Nephron progenitor cell (in vitro differentiated cells): Measurements from ENCODE around the gene SFXN5.
A peak's percentile ranks its signal among the peaks of the same experiment; 100 is the strongest.
"Not testable (repeated sequence)": the region's sequence is repeated elsewhere in the genome, so short reads cannot be mapped to it uniquely, and the experiment has no call there.

Source experiments
- DNase-seq: peaks from one replicate; pipeline ENCODE4 v3.0.0; 2021
- H3K27ac Mint-ChIP-seq: 2 replicates; pipeline ENCODE4 v1.8.0; 2021; ENCODE audit warnings: mild to moderate bottlenecking, moderate library complexity, mixed read lengths
- H3K27me3 Mint-ChIP-seq: 2 replicates; pipeline ENCODE4 v1.8.0; 2021; ENCODE audit warnings: mild to moderate bottlenecking, low read depth, mixed read lengths; ENCODE audit not compliant: poor library complexity
- H3K36me3 Mint-ChIP-seq: 2 replicates; pipeline ENCODE4 v1.8.0; 2021; ENCODE audit warnings: low read depth, mixed read lengths
- H3K4me1 Mint-ChIP-seq: 2 replicates; pipeline ENCODE4 v1.8.0; 2021; ENCODE audit warnings: mixed read lengths
- H3K4me3 Mint-ChIP-seq: 2 replicates; pipeline ENCODE4 v1.8.0; 2021; ENCODE audit warnings: mild to moderate bottlenecking, moderate library complexity, mixed read lengths
- H3K9me3 Mint-ChIP-seq: 2 replicates; pipeline ENCODE4 v1.8.0; 2021; ENCODE audit warnings: mild to moderate bottlenecking, moderate library complexity, mixed read lengths
- CTCF ChIP-seq: fragments of 200-600 bp; sonication (generic); IDR thresholded peaks from 2 replicates; pipeline ENCODE4 v1.5.0; 2021; ENCODE audit warnings: antibody characterized with exemption

Gene SFXN5, protein sequence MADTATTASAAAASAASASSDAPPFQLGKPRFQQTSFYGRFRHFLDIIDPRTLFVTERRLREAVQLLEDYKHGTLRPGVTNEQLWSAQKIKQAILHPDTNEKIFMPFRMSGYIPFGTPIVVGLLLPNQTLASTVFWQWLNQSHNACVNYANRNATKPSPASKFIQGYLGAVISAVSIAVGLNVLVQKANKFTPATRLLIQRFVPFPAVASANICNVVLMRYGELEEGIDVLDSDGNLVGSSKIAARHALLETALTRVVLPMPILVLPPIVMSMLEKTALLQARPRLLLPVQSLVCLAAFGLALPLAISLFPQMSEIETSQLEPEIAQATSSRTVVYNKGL

DNA sequence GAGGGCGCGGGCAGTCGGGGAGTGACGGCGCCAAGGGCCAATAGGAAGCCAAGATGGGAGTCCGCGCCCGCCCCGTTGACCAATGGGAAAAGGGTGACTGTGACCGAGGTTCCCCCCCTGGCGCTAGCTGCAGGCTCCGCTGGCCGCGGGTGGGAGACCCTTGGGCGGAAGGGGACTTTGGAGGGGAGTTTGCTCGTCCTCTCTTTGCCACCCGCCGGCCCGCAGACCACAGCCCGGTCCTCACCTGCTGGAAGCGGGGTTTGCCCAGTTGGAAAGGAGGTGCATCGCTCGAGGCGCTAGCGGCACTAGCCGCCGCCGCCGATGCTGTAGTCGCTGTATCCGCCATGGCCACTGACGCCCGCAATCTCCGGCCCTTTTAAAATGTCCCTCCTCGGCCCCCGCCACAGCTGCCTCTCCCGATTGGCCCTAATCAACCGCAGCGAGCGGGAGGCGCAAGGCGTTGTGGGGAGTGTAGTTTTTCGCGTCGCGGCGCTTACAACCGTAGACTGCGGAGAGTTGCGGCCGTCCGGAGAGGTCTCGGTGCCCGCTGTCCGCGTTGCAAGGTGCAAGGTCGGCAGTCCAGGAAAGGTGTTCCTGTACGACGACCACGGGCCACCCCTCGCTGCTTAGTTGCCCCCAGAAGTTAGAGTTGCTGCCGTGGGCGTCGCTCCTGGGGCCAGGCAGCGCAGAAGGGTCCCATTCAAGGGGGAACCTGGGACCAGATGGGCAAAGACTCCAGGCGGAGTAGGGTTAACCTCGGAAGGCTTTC, at the start of gene SFXN5:
Gene SFXN5 (minus strand): TSS at position 353 of the 769 bp plus-strand sequence. CDS start 7 bp downstream, at position 346.
- H3K27ac Mint-ChIP-seq = peak within 1 kb of the TSS; percentile 93
- peaks cover 54% of the 10 kb centered on the region for H3K4me1 Mint-ChIP-seq
- DNase-seq = peak; percentile 100
- H3K9me3 Mint-ChIP-seq = no peaks in the 10 kb centered on the region
- no peaks in the 10 kb centered on the region for H3K36me3 Mint-ChIP-seq
- TF ChIP-seq CTCF = no peak
- H3K27me3 Mint-ChIP-seq = peaks cover 19% of the 10 kb centered on the region
- H3K4me3 Mint-ChIP-seq = peak within 1 kb of the TSS; percentile 88

- H3K27me3 Mint-ChIP-seq = peaks cover 34% of the 10 kb centered on the region
- not testable (repeated sequence) for H3K27ac Mint-ChIP-seq, H3K9me3 Mint-ChIP-seq, H3K36me3 Mint-ChIP-seq, DNase-seq, H3K4me3 Mint-ChIP-seq
- H3K4me1 Mint-ChIP-seq = peaks cover 10% of the 10 kb centered on the region
These were observed 48.2 kb upstream of the SFXN5 start for GRCh38 chr2:73119611-73120239.

- Mint-ChIP-seq H3K4me1 (peaks cover 10% of the 10 kb centered on the region), H3K27me3 (peaks cover 44% of the 10 kb centered on the region), H3K9me3 (peaks cover 11% of the 10 kb centered on the region), H3K36me3 (no peaks in the 10 kb centered on the region), H3K4me3 (no peak overlapping the region), H3K27ac (no peak overlapping the region)
- no peak for DNase-seq
- no peak for TF ChIP-seq CTCF
These were observed 45.9 kb upstream of the SFXN5 start for GRCh38 chr2:73117441-73117840.

DNA sequence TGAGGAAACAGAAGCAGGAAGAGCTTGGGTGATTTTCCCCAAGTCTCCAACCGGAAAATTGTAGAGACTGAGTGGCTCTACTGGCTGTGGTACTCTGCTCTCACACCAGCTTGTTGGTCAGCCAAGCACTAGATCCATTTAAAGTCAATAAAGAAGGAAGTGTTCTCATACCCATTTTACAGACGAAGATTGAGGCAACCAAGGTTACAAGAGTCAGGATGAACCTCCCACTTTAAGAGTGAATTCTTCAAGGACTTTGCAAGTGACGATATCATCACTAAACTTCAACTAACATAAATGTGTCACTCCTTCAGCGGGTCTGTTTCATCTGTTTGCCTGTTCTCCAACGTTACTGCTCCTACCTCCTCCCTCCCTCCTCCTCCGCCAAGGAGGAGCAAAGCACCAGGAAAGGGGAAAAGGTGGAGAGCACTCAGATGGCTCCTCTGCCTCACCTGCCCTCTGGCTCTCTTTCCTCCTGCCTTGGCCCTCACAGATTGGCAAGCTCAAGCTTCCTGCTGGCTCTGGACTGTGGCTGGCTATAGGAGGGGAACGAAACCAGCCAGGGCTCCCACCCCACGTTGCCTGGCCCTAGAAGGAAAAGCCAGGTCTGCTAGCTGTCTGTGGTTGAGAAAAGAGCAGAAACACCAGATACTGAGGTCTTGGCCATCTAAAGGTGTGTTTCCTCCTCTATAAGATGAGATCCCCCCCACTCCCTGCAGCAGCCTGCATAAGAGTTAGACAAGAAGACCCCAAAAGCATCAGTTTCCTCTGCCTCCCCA, 44.9 kb upstream of the SFXN5 start:
- no peaks in the 10 kb centered on the region for H3K36me3 Mint-ChIP-seq
- peaks cover 51% of the 10 kb centered on the region for H3K27me3 Mint-ChIP-seq
- H3K27ac Mint-ChIP-seq = no peak overlapping the region
- peaks cover 18% of the 10 kb centered on the region for H3K4me1 Mint-ChIP-seq
- no peak for DNase-seq
- H3K4me3 Mint-ChIP-seq = no peak overlapping the region
- TF ChIP-seq CTCF = no peak
- peaks cover 11% of the 10 kb centered on the region for H3K9me3 Mint-ChIP-seq

- TF ChIP-seq CTCF = no peak
- Mint-ChIP-seq H3K27ac (no peak overlapping the region), H3K9me3 (peaks cover 11% of the 10 kb centered on the region), H3K4me1 (peaks cover 24% of the 10 kb centered on the region), H3K27me3 (peaks cover 66% of the 10 kb centered on the region), H3K4me3 (peak overlapping the region; percentile 63), H3K36me3 (no peaks in the 10 kb centered on the region)
- no peak for DNase-seq
These were observed 42.9 kb upstream of the SFXN5 start for GRCh38 chr2:73114273-73114867.
